ENCODE measurements around the gene PRKCH.

DNA sequence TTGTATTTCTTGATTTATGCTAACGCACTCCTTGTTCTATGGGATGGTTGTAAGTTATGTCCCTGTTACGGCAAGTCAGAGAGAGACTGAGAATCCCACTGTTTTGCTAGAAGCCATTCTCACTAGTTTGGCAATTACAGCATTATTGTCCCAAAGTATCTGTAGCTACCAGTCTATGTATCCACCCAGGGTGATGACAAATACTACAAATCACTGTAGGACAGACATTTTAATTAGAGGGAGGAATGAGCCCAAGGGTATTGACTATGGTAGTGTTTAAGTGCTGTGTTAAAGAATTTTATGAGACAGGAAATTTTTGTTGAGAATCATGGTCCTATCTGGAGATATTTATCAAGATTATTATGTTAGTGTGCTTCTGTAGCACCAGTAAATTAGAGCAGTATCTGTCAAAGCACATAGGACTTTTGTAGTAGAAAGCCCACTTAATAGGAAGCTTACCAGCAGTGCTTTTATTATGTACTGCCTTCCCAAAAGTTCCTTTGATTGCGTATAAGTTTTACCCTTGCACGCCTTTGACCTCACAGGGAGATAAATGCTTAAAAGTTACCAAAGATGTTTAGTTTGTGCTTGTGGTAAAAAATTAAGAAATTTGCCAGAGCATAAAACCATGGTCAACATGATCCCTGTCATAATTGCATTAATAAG is 10.7 kb downstream of the PRKCH start:
- TF ChIP-seq POLR2A (conservative IDR thresholded peaks at IDR 0.05) (no peak), STAG1 (CRISPR knock-in tag; IDR thresholded peaks at IDR 0.05; ENCODE audit: borderline replicate concordance) (no peak), EZH2 (IDR thresholded peaks at IDR 0.05; ENCODE audit: borderline replicate concordance, low read depth, low read length) (no peak), ATF1 (CRISPR knock-in tag; IDR thresholded peaks at IDR 0.05) (no peak), ATF1 (tag; IDR thresholded peaks at IDR 0.05) (no peak), POLR2AphosphoS5 (IDR thresholded peaks at IDR 0.05; ENCODE audit: control insufficient read depth, insufficient read depth, low read depth, low read length) (no peak), ZFX (CRISPR knock-in tag; IDR thresholded peaks at IDR 0.05) (no peak)
- TF ChIP-seq, protein P1, sequence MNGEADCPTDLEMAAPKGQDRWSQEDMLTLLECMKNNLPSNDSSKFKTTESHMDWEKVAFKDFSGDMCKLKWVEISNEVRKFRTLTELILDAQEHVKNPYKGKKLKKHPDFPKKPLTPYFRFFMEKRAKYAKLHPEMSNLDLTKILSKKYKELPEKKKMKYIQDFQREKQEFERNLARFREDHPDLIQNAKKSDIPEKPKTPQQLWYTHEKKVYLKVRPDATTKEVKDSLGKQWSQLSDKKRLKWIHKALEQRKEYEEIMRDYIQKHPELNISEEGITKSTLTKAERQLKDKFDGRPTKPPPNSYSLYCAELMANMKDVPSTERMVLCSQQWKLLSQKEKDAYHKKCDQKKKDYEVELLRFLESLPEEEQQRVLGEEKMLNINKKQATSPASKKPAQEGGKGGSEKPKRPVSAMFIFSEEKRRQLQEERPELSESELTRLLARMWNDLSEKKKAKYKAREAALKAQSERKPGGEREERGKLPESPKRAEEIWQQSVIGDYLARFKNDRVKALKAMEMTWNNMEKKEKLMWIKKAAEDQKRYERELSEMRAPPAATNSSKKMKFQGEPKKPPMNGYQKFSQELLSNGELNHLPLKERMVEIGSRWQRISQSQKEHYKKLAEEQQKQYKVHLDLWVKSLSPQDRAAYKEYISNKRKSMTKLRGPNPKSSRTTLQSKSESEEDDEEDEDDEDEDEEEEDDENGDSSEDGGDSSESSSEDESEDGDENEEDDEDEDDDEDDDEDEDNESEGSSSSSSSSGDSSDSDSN (IDR thresholded peaks at IDR 0.05; ENCODE audit: borderline replicate concordance in 1 of 2, low read depth in 2 of 2, low read length in 2 of 2) = no peak
